Measurements from ENCODE around the gene ITGB1BP1.

DNA sequence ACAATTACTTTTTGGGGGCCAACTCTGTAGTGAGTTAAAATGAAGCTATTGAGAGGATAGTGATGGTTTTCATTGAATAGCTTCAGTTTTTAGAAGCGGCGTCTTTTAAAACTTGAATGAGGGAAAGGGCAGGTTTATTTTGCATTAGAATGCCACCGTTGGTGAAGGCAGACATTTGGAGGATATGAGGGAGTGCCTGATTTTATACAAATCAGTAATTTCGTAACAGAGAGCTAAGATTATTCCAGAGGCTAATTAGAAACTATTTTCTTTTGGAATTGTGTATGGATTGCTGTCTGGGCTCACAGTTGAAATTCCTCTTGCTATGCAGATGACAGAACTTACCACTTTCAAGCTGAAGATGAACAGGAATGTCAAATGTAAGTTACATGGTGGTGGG lies 67.6 kb downstream of the ITGB1BP1 start:
- no peak for TF ChIP-seq HNRNPL (IDR thresholded peaks at IDR 0.05; ENCODE audit: low read depth, low read length)
- TF ChIP-seq SP140L (CRISPR knock-in tag; IDR thresholded peaks at IDR 0.05; ENCODE audit: borderline replicate concordance), result no peak
- TF ChIP-seq POLR2AphosphoS5 (IDR thresholded peaks at IDR 0.05; ENCODE audit: low read depth, low read length), result no peak
- no peak for TF ChIP-seq ZNF138 (CRISPR knock-in tag; IDR thresholded peaks at IDR 0.05; ENCODE audit: low read depth)
- TF ChIP-seq EZH2 (conservative IDR thresholded peaks at IDR 0.05; ENCODE audit: low read depth, low read length), result no peak
- no peak for TF ChIP-seq DNMT3B (CRISPR knock-in tag; conservative IDR thresholded peaks at IDR 0.05)
- TF ChIP-seq RNF2 (conservative IDR thresholded peaks at IDR 0.05; ENCODE audit: low read depth), result no peak
- TF ChIP-seq ETS1 (CRISPR knock-in tag; IDR thresholded peaks at IDR 0.05), result no peak
- no peak for TF ChIP-seq TCF7 (IDR thresholded peaks at IDR 0.05; ENCODE audit: low read depth)
- no peak for TF ChIP-seq NFAT5 (CRISPR knock-in tag; IDR thresholded peaks at IDR 0.05)

All from HepG2 (cell line).